Cerebellar cortex (tissue), 1 donor: ENCODE data around the gene BPIFB6.

Experiments used
- DNase-seq: peaks from one replicate; pipeline ENCODE4 v3.0.0-alpha.2; 2015; ENCODE audit warnings: low spot score

BPIFB6 gene

DNA sequence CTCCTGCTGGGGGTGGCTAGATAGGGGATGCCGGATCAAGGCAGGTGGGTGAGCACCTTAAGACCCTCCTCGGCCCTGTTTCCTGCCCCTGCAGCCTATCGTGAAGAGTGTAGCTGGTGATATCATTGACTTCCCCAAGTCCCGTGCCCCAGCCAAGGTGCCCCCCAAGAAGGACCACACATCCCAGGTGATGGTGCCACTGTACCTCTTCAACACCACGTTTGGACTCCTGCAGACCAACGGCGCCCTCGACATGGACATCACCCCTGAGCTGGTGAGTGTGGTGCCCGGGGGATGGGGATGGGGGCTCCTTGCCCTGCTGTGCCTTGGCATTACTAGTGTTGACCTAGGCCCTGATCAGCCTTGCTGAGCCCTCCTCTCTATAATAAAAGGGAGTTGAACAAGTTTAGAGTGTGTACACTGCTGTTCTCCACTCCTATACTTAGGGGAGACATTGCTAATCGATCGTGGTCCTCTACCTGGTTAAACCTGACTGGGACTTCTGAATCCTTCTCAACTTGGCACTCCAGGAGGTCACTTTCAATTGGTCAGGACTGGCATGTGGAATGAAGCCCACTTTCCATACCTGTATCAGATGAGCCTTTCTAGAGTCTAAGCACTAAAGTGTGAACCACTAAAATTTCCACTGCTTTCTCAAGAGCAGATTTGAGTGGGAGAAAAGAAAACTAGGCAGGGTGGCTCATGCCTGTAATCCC, 33.3 kb downstream of the BPIFB6 start:
- DNase-seq: no peak

DNA sequence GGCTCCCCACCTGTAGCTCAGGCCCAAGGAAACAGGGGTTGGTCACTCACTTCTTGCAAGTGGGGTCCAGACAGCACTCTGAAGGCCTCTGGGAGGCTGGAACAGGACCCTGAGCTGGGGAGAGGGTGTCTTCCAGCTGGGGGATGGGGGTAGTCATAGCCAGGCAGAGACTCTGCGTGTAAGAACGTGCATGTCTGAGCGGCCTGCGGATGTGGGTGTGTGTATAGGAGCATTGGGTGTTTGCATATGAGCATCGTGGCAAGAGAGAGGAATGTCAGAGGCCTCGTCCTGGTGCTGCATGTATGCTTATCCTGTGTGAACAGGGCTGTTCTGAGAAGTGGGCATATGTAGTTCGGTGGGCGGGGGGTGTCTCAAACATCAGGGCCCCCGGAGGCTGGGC, 34.3 kb downstream of the BPIFB6 start:
- no peak for DNase-seq

DNA sequence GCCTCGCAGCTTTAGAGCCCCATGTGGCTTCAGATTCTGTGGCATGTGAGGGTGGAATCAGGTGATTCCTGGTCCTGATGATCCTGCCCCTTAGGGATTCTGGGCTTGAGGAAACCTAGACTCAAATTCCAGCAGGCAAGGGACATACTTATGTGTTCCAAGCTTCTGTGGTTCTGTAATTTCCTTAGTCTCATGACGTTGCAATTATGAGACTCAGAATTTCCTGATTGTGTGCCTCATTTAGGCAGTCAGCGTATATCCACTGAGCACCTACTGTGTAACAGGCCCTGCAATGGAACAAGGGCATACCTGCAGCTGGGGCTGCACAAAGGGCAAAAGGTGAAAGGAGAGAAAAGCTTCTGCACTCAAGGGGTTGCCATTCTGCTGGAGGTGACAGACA, 36.4 kb downstream of the BPIFB6 start:
- DNase-seq: no peak

DNA sequence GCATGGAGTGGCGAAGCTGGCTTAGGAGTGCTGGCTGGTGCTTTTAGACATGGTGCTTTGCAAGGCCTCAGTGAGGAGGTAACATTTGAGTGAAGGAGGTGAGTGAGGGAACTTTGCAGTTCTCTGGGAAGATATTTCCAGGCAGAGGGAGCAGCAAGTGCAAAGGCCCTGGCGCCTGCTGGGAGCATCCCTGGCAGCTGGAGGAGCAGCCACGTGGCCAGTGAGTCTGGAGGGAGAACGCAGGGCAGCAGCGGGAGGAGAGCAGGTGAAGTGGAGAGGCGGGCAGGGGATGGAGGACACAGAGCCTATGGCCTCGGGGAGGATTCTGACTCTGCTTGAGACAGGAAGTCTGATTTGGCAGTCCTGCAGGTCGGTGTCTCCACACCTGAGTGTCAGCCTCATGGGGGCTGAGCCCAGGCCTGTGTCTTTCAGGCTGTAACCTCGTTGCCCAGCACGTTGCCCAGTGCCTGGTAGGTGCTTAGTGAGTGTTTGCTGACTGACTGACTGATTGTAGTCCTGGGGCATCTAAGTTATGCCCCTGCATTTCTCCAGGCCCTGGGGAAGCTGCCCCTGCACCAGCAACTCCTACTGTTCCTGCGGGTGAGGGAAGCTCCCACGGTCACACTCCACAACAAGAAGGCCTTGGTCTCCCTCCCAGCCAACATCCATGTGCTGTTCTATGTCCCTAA, 36.9 kb downstream of the BPIFB6 start:
- DNase-seq: no peak

DNA sequence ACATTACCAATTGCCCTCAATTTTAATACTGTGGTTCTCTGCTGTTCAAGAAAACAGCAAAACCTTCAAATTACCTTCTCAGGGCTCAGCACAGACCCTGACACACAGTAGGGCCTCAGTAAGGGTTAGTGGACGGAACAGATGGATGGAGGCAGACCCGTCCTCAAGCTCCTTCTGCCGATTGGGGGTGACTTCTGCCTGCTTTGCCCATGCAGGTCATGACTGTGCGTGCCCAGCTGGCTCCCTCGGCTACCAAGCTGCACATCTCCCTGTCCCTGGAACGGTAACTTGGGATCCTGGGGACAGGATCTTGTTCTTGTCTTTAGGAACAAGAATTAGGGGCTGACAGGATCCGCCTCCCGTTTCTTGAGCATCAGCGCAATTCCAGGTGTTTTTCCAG, 38.2 kb downstream of the BPIFB6 start:
- no peak for DNase-seq

DNA sequence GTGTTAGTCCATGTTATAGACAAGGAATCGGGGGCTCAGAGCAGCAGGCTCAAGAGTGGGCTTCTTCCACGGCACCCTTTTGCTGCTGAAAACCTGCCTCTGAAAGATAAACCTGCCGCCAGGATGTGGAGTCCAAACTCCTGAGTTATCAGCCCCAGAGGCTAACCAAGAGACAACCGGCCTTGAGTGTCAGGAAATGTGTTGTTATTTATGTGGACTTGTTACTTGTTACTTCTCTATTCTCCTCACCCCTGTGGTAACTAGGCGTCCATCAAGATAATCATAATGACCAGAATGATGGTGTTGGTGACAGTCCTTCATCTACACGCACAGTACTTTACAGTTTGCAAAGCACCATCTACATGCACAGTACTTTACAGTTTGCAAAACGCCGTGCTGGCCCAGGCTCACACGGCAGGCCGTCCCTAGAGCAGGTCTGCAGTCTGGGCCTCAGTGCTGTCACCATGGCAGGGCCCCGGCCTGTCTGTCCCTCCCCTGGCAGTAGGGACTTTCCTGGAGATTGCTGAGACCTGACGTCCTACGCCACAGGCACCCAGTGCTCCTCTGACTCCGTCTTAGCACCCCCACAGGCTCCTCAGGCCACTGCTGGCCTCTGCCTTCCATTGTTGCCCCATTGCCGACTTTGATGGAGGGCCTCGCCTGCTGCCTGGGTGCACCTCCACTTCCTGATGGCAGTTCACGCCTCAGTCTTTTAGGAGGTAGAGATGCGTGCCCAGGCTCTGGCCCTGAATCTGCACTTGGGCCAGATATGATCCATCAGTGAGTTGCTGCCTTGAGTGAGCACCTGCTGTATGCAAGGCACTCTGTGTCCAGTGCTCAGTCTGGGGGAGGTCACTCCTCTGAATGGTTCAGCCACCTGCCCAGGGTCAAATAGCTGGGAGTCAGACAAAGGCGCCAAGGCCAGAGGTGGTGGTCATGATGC, 38.9 kb downstream of the BPIFB6 start:
- no peak for DNase-seq

DNA sequence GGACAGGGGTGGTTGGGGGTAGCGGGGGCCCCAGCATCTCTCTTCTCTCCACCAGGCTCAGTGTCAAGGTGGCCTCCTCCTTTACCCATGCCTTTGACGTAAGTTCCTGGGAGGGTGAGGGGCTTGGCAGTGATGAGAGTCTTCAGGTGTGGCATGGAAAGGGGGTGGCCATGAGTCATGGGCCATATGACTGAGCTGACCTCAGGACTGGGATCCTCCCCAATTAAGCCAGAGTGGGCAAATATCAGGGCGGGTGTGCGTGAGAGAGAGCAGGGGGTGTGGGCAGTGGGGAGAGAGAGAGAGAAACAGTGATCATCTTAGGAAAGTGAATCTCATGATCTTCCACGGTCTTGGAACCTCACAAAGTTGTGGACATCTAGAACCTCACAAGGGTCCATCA, 39.8 kb downstream of the BPIFB6 start:
- no peak for DNase-seq

DNA sequence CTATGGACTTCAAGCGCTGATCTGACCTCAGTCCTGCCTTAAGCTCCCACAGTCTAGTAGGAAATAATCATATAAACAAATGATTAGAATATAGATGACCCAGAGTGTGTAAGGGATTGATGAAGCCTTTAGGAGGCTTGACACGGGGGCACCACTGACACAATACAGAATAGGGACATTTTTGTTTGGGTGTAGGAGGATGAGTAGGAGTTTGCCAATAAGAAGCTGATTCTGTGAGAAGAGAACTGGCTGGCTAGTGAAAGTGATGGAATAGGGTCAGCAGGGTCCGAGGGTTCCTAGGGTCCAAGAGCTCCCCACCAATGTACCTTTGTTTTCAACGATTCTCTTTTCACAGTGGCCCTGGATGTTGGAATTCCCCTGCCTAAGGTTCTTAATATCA, 40.9 kb downstream of the BPIFB6 start:
- DNase-seq: no peak

DNA sequence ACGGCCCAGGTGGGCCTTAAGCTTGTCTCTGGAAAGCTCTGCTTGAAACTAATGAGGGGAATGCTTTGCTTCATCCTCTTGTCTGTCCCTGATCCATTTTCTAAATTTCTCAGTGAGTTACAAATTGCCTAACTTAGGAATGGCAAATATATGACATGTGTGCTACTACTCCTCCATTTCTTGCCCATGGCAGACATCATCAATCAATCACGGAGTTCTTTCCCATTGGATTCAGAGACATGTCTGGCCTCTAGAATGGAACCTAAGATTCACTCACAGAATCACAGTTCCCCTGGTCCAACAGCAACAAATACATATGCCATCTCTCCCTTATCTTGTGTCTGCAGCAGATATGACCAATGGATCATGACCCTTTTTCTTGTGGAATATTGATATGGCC, 41.4 kb downstream of the BPIFB6 start:
- DNase-seq: no peak

DNA sequence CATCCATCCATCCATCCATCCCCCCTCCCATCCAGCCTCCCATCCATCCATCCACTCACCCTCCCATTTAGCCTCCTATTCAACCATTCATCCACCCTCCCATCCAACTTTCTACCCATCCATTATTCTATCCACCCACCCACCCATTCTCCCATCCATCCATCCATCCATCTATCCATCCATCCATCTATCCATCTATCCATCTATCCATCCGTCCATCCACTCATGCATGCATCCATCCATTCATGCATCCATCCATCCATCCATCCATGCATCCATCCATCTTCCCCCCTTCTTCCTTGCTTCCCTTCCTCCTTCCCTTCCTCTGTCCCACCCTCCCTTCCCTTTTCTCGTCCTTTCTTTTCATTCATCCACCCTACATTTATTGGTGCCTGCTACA, 43.2 kb downstream of the BPIFB6 start:
- no peak for DNase-seq

DNA sequence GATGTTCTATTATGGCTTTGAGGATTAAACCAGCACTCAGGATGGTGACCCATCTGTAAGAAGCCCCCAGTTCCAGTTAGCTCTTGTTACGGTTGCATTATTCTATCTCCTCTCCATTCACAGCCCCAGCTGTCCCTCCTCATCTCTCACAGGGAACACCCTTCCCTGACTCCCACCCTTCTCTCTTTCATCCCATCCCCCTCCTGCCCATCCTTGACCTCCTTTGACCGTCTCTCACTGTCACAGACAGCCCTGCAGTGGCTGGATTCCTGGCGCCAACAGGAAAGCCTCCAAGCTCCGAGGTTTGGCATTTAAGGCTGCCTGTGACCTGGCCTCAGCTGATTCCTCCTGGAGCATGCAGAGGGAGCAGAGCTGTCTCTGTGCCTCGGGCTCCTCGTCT, 43.8 kb downstream of the BPIFB6 start:
- DNase-seq: no peak

DNA sequence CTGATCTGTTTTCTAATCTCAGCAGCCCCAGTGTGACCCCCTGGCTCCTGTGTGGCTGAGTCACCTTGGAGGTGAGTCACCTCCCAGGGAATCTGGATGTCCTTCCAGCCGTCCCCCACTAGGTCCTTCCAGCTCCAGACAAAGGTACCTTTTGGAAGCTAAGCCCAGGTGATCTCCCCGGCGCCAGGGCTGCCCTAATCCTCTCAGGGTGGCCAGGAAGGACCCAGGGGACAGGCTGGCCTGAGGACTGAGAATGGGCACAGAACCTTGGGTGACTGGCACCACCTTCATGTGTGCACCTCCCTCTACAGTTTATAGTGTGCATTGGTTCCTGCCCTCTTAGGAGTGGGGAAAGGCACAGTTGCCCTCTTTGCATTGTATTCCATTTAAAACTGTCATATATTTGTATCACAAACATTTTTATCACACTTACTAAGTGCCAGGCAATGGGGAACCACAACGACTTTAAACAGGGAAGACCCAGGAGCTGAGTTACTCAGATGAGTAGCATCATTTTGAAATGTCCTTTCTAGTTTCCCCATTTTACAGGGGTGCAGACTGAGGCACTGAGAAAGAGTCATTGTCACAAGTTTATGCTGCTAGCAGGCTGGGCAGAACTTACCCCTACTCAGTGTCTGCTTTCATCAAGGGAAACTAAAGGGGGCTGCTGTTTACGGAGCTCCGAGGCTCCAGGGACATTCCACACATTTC, 45.4 kb downstream of the BPIFB6 start:
- DNase-seq: peak; percentile 13

DNA sequence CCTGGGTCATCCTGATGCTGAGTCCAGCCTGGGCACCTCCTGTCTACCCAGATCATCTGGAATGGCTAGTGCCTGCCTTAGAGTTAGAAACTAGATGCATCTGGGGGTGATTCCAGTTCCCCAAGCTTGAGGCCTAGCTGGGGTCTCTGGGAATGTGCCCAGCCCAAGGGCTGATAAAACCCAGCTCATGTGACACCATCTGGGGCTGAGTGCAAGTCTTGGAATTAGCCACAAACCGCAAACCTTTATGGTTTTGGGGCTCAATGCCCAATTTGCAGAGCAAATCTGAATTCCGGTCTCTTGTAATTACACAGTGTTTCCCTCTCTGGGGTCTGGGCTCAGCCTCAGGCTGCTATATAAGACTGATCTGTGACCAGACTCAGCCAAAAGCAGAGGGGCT, 47.8 kb downstream of the BPIFB6 start, which contains the start of gene BPIFB4:
Gene BPIFB4, plus strand, starts transcription at position 385 of the 400 bp plus-strand sequence. CDS start 1,884 bp downstream, outside the sequence.
- DNase-seq: no peak

DNA sequence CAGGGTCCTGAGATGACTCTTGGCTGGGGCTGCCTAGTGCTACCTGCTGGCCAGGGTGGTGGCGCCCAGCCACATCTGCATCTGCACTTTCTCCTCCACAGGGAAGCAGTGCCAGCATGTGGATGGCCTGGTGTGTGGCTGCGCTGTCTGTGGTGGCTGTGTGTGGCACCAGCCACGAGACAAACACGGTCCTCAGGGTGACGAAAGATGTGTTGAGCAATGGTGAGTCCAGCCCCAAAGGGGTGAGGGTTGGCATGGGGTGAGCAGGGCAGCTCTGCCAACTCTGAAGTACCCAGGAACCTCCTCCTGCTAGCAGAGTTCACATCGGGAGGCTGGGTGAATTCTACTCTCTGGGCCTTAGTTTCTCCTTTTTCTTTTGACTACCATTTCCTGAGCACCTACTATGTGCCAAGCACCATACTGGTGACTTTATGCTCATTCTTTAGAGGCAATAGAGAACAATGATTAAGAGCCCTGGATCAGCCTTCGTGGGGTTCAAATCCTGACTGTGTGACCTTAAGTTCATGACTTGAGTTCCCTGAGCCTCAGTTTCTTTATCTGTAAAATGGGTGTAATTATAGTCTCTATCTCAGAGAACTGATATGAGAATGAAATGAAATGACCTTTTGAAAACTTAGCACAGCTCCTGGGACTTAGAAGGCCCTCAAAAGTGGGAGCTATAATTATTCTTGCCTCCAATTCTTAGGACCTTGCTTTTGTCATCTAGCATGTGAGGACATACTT, 50.1 kb downstream of the BPIFB6 start:
- DNase-seq: no peak

DNA sequence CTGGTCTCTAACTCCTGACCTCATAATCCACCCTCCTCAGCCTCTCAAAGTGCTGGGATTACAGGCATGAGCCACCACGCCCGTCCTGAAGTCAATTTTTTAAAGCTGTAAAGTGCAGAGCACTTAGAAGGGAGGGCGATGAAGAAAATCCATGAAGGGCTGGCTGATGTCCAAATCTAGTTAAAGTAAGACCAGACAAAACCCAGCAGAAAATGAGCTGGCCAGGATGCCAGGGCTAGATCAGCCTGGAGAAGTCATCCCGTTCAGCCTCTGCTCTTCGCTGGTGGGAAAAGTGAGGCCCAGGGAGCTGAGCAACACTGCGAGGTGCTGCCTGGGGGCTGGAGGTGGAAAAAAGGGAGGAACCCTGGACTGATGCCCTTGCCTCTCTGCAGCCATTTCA, 51.1 kb downstream of the BPIFB6 start:
- no peak for DNase-seq

DNA sequence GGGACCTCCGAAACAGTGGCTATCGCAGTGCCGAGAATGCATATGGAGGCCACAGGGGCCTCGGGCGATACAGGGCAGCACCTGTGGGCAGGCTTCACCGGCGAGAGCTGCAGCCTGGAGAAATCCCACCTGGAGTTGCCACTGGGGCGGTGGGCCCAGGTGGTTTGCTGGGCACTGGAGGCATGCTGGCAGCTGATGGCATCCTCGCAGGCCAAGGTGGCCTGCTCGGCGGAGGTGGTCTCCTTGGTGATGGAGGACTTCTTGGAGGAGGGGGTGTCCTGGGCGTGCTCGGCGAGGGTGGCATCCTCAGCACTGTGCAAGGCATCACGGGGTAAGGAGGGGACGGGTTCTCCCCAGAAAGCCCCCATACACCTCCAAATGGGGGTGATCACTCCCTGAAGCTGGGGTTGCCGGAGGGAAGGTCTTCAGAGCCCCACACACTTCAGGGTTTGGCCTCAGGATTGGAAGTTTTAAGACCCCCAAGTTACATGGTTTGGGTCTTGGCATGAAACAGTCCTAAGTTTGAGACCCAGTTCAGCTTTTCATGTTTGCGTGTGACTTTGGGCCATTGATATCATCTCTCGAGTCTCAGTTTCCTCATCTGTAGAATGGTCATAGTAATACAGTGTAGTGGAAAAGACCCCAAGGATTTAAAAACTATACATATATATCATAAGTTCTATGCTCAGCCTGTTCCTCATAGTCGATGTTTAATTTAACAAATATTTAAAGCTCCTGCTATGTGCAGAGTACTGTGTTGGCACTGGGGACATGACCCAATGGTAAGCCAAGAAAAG, 52.3 kb downstream of the BPIFB6 start:
- DNase-seq: no peak

DNA sequence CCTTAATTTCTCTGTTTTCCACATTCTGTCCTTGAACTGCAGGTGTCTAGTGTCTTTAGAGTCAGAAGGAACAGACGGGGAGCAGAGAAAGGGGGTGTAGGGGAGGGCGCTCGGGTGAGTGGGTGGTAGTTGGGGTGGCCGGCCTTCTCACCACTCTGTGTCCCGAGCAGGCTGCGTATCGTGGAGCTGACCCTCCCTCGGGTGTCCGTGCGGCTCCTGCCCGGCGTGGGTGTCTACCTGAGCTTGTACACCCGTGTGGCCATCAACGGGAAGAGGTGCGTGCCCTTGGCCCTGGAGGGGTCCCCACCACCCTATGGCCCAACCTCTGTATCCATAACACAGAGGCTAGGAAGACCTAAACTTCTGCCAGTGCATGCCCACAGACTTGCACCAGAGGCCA, 53.3 kb downstream of the BPIFB6 start:
- DNase-seq: no peak

DNA sequence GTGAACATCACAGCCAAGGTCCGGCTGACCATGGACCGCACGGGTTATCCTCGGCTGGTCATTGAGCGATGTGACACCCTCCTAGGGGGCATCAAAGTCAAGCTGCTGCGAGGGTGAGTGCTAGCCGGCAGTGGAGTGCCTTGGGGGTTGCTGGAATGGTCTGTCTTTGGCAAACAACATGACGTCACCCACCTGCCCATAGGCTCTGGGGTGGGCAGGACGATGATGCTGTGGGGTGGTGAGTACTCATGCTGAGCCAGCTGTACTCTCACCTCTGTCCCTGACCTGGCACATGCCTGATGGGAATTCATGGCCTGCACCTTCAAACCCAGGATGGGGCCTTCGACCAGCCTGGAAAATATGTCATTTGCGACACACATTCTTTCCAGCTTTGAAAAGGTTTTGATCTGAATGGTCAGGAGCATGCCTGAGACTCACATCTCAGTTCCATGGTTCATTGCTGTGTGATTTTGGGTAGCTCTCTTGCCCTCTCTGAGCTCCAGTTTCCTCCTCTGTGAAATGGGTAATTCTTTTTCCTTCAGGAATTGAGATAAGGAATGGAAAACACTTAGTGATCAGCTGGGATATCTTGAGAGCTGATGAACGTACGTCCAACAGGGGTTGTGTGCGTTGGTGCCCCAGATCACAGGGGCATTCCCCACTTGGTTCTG, 54.7 kb downstream of the BPIFB6 start:
- DNase-seq: no peak

DNA sequence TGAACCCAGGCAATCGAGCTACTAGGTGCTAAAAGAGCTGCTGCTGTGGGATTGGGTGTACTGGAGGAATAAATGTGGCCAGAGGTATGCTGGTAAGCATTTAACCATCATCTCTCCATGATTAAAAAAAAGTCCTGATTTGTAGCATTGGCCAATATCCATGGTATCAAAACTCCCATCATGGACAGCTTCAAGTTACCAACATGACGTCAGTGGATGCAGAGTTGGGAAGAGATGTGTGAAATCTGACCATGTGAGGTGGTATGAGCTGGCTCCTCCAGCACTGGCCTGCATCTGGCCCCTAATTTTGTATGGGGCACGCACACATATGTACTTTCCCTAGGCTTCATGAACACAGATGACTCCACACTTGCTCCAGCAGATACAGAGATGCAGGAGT, 59.7 kb downstream of the BPIFB6 start:
- DNase-seq: no peak

DNA sequence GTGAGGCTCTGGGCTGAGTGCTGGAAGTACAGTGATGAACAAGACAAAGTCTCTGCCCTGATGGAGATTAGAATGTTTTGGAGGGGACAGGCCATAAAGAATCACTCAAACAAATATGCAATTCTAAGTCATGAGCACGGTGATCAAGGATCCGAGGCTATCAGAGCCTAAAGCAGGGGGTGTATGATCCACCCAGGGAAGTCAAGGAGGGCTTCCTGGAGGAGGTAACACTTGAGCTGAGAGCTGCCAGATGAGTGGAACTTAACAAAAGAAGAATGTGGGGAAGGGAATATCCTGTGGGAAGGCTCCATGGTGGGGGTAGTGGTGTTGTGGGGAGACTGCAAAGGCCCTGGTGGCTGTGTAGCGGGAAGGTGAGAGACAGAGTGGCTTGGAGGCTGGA, 60.2 kb downstream of the BPIFB6 start:
- DNase-seq: no peak
